WI38 (cell line): ENCODE results near the gene CSTPP1.

Experiments used
- H3K4me3 ChIP-seq: 2 replicates; pipeline ENCODE4 v1.5.1; 2011; ENCODE audit warnings: low read depth, mild to moderate bottlenecking, control low read depth, low read length
- CTCF ChIP-seq: IDR thresholded peaks from 2 replicates; pipeline ENCODE4 v1.5.1; 2012; ENCODE audit warnings: low read depth, mild to moderate bottlenecking, control low read depth, low read length

CSTPP1 gene

DNA sequence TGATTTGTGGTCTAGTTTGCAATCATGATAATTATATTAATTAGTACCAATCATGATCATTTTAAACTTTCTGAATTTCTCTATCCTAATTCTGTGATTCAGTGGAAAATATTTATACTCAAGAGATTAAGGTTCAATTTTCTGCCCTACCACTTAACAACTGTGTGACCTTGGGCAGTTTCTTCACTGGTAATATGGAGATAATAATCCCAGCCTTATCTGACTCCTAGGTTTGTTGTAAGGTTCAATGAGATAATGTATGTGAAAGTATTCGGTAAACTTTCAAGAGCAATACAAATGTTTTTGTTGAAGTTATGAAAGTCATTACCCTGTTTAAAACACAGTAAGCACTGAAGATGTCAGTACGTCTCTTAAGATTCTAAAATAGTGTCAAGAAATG lies 36.3 kb downstream of the CSTPP1 start:
- no peak overlapping the region for H3K4me3 ChIP-seq
- TF ChIP-seq CTCF = no peak

DNA sequence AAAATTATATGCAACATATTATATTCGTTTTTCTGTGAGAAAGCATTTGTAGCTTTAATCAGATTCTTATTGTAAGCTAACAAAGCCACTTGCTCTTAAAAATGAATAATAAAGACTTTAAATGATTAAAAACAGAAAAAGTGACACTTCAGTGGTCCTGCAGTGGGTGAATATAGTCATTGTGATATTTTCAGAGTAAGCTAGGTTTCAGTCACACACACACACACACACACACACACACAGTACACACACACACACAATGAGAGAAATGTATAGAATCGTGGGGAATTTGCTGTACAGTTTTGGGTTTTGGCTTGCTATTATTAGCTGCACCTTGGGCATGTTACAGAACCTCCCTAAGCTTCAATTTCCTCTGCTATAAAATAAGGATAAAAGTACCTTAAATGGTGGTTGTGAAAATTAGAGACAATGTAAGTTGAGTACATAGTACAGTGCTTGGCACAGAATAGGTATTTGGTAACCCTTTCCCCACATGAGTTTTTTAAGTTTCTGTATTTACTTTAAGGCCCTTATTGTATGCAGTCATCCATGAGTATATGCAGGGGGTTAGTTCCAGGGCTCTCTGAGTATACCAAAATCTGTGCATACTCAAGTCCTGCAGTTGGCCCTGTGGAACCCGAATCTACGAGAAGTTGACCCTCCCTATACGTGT lies 39.8 kb downstream of the CSTPP1 start:
- H3K4me3 ChIP-seq = no peak overlapping the region
- no peak for TF ChIP-seq CTCF

- H3K4me3 ChIP-seq = no peak overlapping the region
- TF ChIP-seq CTCF = no peak
These were observed 40.7 kb downstream of the CSTPP1 start for GRCh38 chr11:46977038-46977813.

GRCh38 chr11:46978005-46978491 lies 41.5 kb downstream of the CSTPP1 start:
- TF ChIP-seq CTCF = no peak
- H3K4me3 ChIP-seq = no peak overlapping the region

- no peak for TF ChIP-seq CTCF
- H3K4me3 ChIP-seq = no peak overlapping the region
These were observed 42.8 kb downstream of the CSTPP1 start for GRCh38 chr11:46979358-46979757.

- no peak overlapping the region for H3K4me3 ChIP-seq
- no peak for TF ChIP-seq CTCF
These were observed 44.9 kb downstream of the CSTPP1 start for GRCh38 chr11:46981436-46981835.

DNA sequence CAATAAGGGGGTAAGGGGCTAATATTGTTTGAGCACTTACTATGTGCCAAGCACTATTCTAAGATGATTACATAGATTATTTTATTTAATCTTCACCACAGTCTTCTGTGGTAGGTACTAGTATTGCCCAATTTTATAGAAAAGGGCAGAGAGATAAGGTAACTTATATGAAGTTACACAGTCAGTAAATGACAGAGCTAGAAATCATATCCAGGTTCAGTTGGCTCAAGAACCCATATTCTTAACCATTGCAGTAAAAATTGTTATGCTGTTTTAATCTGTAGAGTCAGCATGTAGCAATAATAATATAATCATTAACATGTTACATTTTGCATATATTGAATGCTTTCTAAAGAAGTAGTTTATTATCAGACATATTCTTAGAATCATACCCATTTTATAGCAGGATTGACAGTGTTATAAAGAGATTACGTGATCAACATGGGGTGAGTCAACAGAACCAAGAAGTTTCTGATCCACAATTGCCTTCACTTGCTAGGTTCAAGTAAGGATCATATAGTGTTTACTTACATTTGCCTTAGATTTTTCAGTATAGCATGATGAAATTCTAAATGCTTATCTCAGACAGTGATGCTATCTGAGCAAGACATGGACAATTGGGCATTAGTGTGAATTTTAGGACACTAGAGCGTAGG lies 46.4 kb downstream of the CSTPP1 start:
- no peak for TF ChIP-seq CTCF
- H3K4me3 ChIP-seq = no peak overlapping the region
